Endothelial cell of umbilical vein (primary cell): Measurements from ENCODE around the gene MB. TPM values are rescaled to one million over a fixed set of nuclear protein-coding genes. Genes with fewer than 3 reads are reported as not detected.

Experiments
- BruUV-seq: library from RNA; stranded (reverse); fragments of 400-500 nt; replicated peaks from 2 replicates; lab custom pipeline; 2021; lab: Mats Ljungman, UMichigan
- CTCF ChIA-PET: fragments of 300-600, 350-600 bp; sonication (Branson Sonifier 250); formaldehyde crosslinking; loops from one replicate; lab custom pipeline; 2021; ENCODE audit warnings: antibody characterized with exemption, inconsistent platforms; lab: Charles Lee
- POLR2A ChIA-PET: fragments of 300-600, 350-600 bp; sonication (Branson Sonifier 250); formaldehyde crosslinking; loops from one replicate; lab custom pipeline; 2021; ENCODE audit warnings: antibody characterized with exemption, inconsistent platforms; lab: Charles Lee
- DNase-seq: peaks from one replicate; pipeline ENCODE4 v3.0.0-alpha.2; 2011; ENCODE audit warnings: low read depth, low spot score
- FAIRE-seq: peaks from 2 replicates; lab custom pipeline; 2011; peaks lifted over from hg19 to GRCh38; lab: Jason Lieb, UNC
- H2AFZ ChIP-seq: 2 replicates; pipeline ENCODE4 v1.6.0; 2012; ENCODE audit warnings: low read depth, low read length, control low read depth, inconsistent platforms
- H3K27ac ChIP-seq: 2 replicates; pipeline ENCODE4 v1.5.1; 2011; ENCODE audit warnings: low read depth, mild to moderate bottlenecking, control low read depth, low read length, moderate library complexity; ENCODE audit not compliant: insufficient read depth
- H3K27me3 ChIP-seq, 2 experiments: 2 replicates each; pipeline versions ENCODE4 v1.6.0 to v1.6.1; 2011; ENCODE audit warnings: low read length in 2 of 2, mixed read lengths in 1 of 2; ENCODE audit not compliant: control insufficient read depth in 2 of 2, insufficient read depth in 2 of 2
- H3K36me3 ChIP-seq, 2 experiments: 2 replicates in 1 of 2; 3 replicates in 1 of 2; pipeline ENCODE4 v1.5.1; 2011; ENCODE audit warnings: low read length in 2 of 2, mild to moderate bottlenecking in 1 of 2, moderate library complexity in 1 of 2; ENCODE audit not compliant: control insufficient read depth in 2 of 2, insufficient read depth in 2 of 2; ENCODE audit errors: extremely low read depth in 1 of 2
- H3K4me1 ChIP-seq: 3 replicates; pipeline ENCODE4 v1.5.1; 2011; ENCODE audit warnings: mild to moderate bottlenecking, low read length; ENCODE audit not compliant: control insufficient read depth, insufficient read depth; ENCODE audit errors: extremely low read depth
- H3K4me2 ChIP-seq: 2 replicates; pipeline ENCODE4 v1.6.1; 2011; ENCODE audit warnings: low read length, control low read depth, mixed read lengths; ENCODE audit not compliant: insufficient read depth
- H3K4me3 ChIP-seq, 3 experiments: fragments of 200-600 bp in 1 of 3; sonication (generic), shearing (Covaris generic) in 1 of 3; replicated peaks in 1 of 3; 2 replicates each; pipeline ENCODE4 v1.5.1; 2011 to 2016; ENCODE audit warnings: control low read depth in 3 of 3, low read length in 3 of 3, mild to moderate bottlenecking in 2 of 3, inconsistent platforms in 1 of 3, low read depth in 1 of 3, moderate library complexity in 1 of 3; ENCODE audit not compliant: insufficient read depth in 1 of 3
- H3K79me2 ChIP-seq: 2 replicates; pipeline ENCODE4 v1.6.0; 2012; ENCODE audit warnings: low read length, inconsistent platforms; ENCODE audit not compliant: control insufficient read depth, insufficient read depth
- H3K9ac ChIP-seq: replicated peaks from 2 replicates; pipeline ENCODE3; 2011; ENCODE audit warnings: low read length, control low read depth; ENCODE audit not compliant: insufficient read depth; ENCODE audit errors: extremely low read depth
- H3K9me1 ChIP-seq: replicated peaks from 3 replicates; pipeline ENCODE4 v1.6.0; 2011; ENCODE audit warnings: mild to moderate bottlenecking, low read length; ENCODE audit not compliant: control insufficient read depth, insufficient read depth; ENCODE audit errors: extremely low read depth
- H3K9me3 ChIP-seq: replicated peaks from 2 replicates; pipeline ENCODE4 v1.5.1; 2012; ENCODE audit warnings: low read length, inconsistent platforms; ENCODE audit not compliant: control insufficient read depth, insufficient read depth
- H4K20me1 ChIP-seq: replicated peaks from 2 replicates; pipeline ENCODE3; 2011; ENCODE audit warnings: mild to moderate bottlenecking, low read length; ENCODE audit not compliant: control insufficient read depth, insufficient read depth; ENCODE audit errors: extremely low read depth
- EZH2 ChIP-seq: IDR thresholded peaks from 2 replicates; pipeline ENCODE4 v1.6.1; 2012; ENCODE audit warnings: borderline replicate concordance, low read depth, mild to moderate bottlenecking, moderate library complexity, low read length, inconsistent platforms; ENCODE audit not compliant: severe bottlenecking
- FOS ChIP-seq: IDR thresholded peaks from 2 replicates; pipeline ENCODE4 v1.6.1; 2011; ENCODE audit warnings: mild to moderate bottlenecking, low read length, moderate library complexity, borderline replicate concordance; ENCODE audit not compliant: insufficient read depth
- GATA2 ChIP-seq: IDR thresholded peaks from 2 replicates; pipeline ENCODE4 v1.7.0; 2011; ENCODE audit warnings: low read depth, mild to moderate bottlenecking, moderate library complexity, mixed read lengths, low read length; ENCODE audit not compliant: insufficient read length, insufficient read depth
- JUN ChIP-seq: IDR thresholded peaks from 2 replicates; pipeline ENCODE4 v1.6.1; 2011; ENCODE audit warnings: borderline replicate concordance, low read depth; ENCODE audit not compliant: insufficient read length, insufficient read depth
- MYC ChIP-seq: IDR thresholded peaks from one replicate; pipeline ENCODE4 v1.6.1; 2011; ENCODE audit warnings: mild to moderate bottlenecking, low read depth, low read length
- POLR2A ChIP-seq: IDR thresholded peaks from 2 replicates; pipeline ENCODE4 v1.6.1; 2012; ENCODE audit warnings: low read depth, mild to moderate bottlenecking, control low read depth, low read length
- POLR2AphosphoS5 ChIP-seq: IDR thresholded peaks from 2 replicates; pipeline ENCODE4 v1.6.1; 2012; ENCODE audit warnings: low read depth, mild to moderate bottlenecking, control low read depth, low read length, moderate library complexity; ENCODE audit not compliant: insufficient read depth
- dilution Hi-C: fragments of 300-500 bp; cut with MboI; formaldehyde crosslinking; loops from one replicate; pipeline ENCODE4 v1.15.0; 2019; ENCODE audit warnings: low sequenced_read_pairs; ENCODE audit not compliant: extremely low pct_ligation_motif_present
- intact Hi-C: fragments of 100-400 bp; cut with micrococcal nuclease; formaldehyde crosslinking; loops from one replicate; pipeline ENCODE4 v1.10.0; 2022
- polyA plus RNA-seq, 4 experiments: library from polyadenylated mRNA; depleted of rRNA in 3 of 4; stranded (reverse) in 3 of 4; unstranded in 1 of 4; fragments of >200 nt; gene quantifications; 2 replicates each; pipeline versions ENCODE4 v1.2.1 to v1.2.3, GENCODE V29; 2011 to 2012; ENCODE audit warnings: missing spikeins in 1 of 4
- total RNA-seq: library from RNA; stranded (reverse); gene quantifications from 2 replicates; pipeline ENCODE4 v1.2.3, GENCODE V29; 2021
- TF ChIP-seq, protein P1 (sequence below): IDR thresholded peaks from 2 replicates; pipeline ENCODE4 v1.6.1; 2011; ENCODE audit not compliant: insufficient read depth, insufficient read length
- TF ChIP-seq, protein P2 (sequence below), 2 donors: IDR thresholded peaks; 1 replicate in 1 of 2; 2 replicates in 1 of 2; pipeline ENCODE4 v1.5.1; 2011; ENCODE audit warnings: low read length in 2 of 2, mild to moderate bottlenecking in 2 of 2, moderate library complexity in 2 of 2, control low read depth in 1 of 2, inconsistent platforms in 1 of 2, low read depth in 1 of 2; ENCODE audit not compliant: insufficient read depth in 1 of 2; ENCODE audit errors: extremely low read depth in 1 of 2

MB gene
- total and polyA plus RNA-seq, 2 donors (not counting 3 experiments of a cell fraction or from before 2014, with no cell fraction given) = not detected

DNA sequence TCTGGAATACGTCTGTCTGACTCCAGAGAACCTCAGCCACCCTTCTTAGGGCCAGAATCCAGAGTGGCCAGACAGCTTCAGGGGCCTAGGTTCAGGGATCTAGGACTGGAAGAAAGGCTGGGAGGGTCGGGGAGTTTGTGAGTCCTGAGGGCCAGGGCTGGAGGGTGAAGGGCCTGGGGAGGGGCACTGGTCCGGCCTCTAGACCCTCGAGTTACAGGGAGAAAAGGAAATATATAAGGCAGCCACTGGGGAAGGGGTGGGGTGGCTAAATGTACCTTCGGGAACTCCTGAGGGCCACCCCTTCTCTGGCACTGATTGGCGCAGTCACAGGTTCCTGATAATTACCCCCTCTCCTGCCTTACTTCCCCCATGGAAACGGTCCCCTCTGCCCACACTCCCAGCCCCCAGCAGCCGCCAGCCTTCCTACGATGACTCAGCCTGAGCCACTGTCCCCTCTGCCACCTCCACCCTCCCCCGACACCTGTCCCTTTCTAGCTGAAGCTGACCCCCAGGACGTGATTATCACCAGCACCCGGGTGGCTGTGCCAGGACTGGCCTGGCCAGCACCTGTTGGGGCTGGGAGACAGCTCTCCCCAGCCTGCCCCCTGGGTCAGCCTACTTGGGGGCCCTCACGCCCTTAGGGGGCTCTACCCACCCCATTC is 26.4 kb downstream of the MB start:
- no peak for FAIRE-seq
- TF ChIP-seq, protein P1, sequence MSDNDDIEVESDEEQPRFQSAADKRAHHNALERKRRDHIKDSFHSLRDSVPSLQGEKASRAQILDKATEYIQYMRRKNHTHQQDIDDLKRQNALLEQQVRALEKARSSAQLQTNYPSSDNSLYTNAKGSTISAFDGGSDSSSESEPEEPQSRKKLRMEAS = no peak
- TF ChIP-seq, protein P2, sequence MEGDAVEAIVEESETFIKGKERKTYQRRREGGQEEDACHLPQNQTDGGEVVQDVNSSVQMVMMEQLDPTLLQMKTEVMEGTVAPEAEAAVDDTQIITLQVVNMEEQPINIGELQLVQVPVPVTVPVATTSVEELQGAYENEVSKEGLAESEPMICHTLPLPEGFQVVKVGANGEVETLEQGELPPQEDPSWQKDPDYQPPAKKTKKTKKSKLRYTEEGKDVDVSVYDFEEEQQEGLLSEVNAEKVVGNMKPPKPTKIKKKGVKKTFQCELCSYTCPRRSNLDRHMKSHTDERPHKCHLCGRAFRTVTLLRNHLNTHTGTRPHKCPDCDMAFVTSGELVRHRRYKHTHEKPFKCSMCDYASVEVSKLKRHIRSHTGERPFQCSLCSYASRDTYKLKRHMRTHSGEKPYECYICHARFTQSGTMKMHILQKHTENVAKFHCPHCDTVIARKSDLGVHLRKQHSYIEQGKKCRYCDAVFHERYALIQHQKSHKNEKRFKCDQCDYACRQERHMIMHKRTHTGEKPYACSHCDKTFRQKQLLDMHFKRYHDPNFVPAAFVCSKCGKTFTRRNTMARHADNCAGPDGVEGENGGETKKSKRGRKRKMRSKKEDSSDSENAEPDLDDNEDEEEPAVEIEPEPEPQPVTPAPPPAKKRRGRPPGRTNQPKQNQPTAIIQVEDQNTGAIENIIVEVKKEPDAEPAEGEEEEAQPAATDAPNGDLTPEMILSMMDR (IDR thresholded peaks at IDR 0.05; ENCODE audit: extremely low read depth in 1 of 2, insufficient read depth in 1 of 2, low read depth in 1 of 2, low read length in 2 of 2) = no peak
- no peak for TF ChIP-seq FOS
- no peak for TF ChIP-seq POLR2A
- no peak for TF ChIP-seq JUN
- no peak for TF ChIP-seq EZH2
- no peak for TF ChIP-seq GATA2
- no peak for TF ChIP-seq MYC
- no peak for TF ChIP-seq POLR2AphosphoS5
- Histone ChIP-seq H3K9me1 (no peaks in the 10 kb centered on the region), H3K4me2 (no peak overlapping the region), H3K36me3 (no peaks in the 10 kb centered on the region), H3K79me2 (no peaks in the 10 kb centered on the region), H2AFZ (no peak overlapping the region), H3K9me3 (no peaks in the 10 kb centered on the region), H4K20me1 (no peaks in the 10 kb centered on the region), H3K27me3 (peaks cover 0 to 2% of the 10 kb centered on the region in 2 experiments), H3K4me1 (no peaks in the 10 kb centered on the region), H3K9ac (no peak overlapping the region), H3K4me3 (no peak overlapping the region), H3K27ac (no peak overlapping the region)
- dilution Hi-C loops = no loop called here
- CTCF ChIA-PET = interaction anchor here (1.5 to 2.7 kb wide), 2 partner anchors 8 to 160 kb away, joined by 3 to 13 read pairs; no protein-coding TSS in a partner anchor
- POLR2A ChIA-PET = no interaction called here
- intact Hi-C loops = no loop called here
- no peak for DNase-seq
- BruUV-seq = no TSS peak
